Right atrium auricular region (tissue), 2 donors: Measurements from ENCODE around the gene SNN. TPM values are rescaled to one million over a fixed set of nuclear protein-coding genes. Genes with fewer than 3 reads are reported as not detected.

Experiments used
- DNase-seq: peaks from one replicate; pipeline ENCODE4 v3.0.0-alpha.2; 2019; ENCODE audit warnings: low spot score
- H3K27ac ChIP-seq, 2 donors: fragments of 200-600 bp; sonication (generic); 1 replicate in 1 of 2; 2 replicates in 1 of 2; pipeline ENCODE4 v1.5.1; 2016 to 2019
- H3K27me3 ChIP-seq, 2 donors: fragments of 200-600 bp; sonication (generic); one replicate each; pipeline versions ENCODE4 v1.5.1 to v1.6.0; 2017 to 2019
- H3K36me3 ChIP-seq: fragments of 200-600 bp; sonication (generic); one replicate; pipeline ENCODE4 v1.5.1; 2016
- H3K4me1 ChIP-seq, 2 donors: fragments of 200-600 bp; sonication (generic); one replicate each; pipeline versions ENCODE4 v1.5.1 to v1.6.0; 2017 to 2019
- H3K4me3 ChIP-seq, 2 donors: fragments of 200-600 bp; sonication (generic); 1 replicate in 1 of 2; 2 replicates in 1 of 2; pipeline ENCODE4 v1.5.1; 2017 to 2019; ENCODE audit warnings: mild to moderate bottlenecking in 1 of 2, moderate library complexity in 1 of 2
- H3K9me3 ChIP-seq, 2 donors: fragments of 200-600 bp; sonication (generic); one replicate each; pipeline ENCODE4 v1.5.1; 2019
- CTCF ChIP-seq, 2 donors: fragments of 200-600 bp; sonication (generic); IDR thresholded peaks; one replicate each; pipeline ENCODE4 v1.5.1; 2019; ENCODE audit warnings: antibody characterized with exemption in 2 of 2
- total RNA-seq, 2 donors: library from RNA; depleted of rRNA; stranded (reverse); fragments of >200 nt; gene quantifications; one replicate each; pipeline ENCODE4 v1.1.0, GENCODE V29; 2016

Gene SNN
- total RNA-seq, 2 donors from 2014 or later = 18.9 to 20.0 TPM

DNA sequence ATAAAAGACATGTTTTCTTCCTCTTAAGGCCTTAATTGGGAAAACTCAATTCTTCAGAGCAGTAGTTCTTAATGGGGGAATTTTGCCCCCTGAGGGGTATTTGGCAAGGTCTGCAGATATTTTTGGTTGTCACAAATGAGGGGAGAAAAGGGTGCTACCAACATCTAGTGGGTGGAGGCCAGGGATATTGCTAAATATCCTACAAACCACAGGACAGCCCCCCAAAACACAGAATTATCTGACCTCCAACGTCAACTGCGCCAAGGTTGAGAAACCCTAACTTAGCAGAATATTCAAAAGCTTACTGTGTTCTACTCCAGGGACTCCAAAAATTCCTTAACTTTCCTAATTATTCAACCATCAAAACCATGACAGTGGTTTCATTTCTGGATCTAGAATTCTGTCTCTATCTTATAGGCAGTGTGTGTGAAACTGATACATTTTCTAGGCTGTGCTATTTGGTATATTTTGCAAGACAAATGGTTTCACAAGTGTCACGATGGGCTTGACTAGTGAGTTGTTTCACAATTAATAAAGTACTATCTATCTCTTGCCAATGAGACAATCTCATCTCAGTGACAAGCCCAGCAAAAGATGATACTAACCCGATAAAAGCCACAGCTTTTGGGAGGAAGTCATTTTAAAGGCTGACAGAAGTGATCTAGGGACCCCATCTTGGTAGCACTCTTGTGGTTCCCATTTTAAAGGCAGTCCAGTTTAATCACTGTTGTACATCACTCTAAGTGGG is 59.7 kb downstream of the SNN start:
- Histone ChIP-seq H3K27me3 (no peaks in the 10 kb centered on the region), H3K36me3 (peaks cover 79% of the 10 kb centered on the region), H3K27ac (no peak overlapping the region)

More for the DNA sequence above, 59.7 kb downstream of the SNN start:
- DNase-seq = no peak
- Histone ChIP-seq H3K4me1 (peaks cover 0 to 13% of the 10 kb centered on the region in 2 donors), H3K9me3 (no peaks in the 10 kb centered on the region), H3K4me3 (no peak overlapping the region)
- no peak for TF ChIP-seq CTCF (IDR thresholded peaks at IDR 0.05)

Other genes with a start within 250 kb of the SNN start
- 10 to 100 TPM; 48.1 to 50.7 TPM for gene LITAF, start 81.5 kb upstream of the SNN start, total RNA-seq
- gene TXNDC11, start 74.4 kb downstream of the SNN start, total RNA-seq = 10 to 100 TPM; 29.5 to 38.1 TPM
- 10 to 100 TPM; 29.0 to 32.1 TPM for gene ZC3H7A, start 128.8 kb downstream of the SNN start, total RNA-seq
- gene RSL1D1, start 183.1 kb downstream of the SNN start, total RNA-seq = 100 to 1,000 TPM in 1 of 2 donors, 10 to 100 TPM in 1; 75.3 to 123 TPM
- 10 to 100 TPM; 59.5 to 62.7 TPM for gene GSPT1, start 247.5 kb downstream of the SNN start, total RNA-seq